Tibial nerve (tissue), 4 donors: ENCODE results near the gene SDR42E2. TPM values are rescaled to one million over a fixed set of nuclear protein-coding genes. Genes with fewer than 3 reads are reported as not detected.
A peak's percentile ranks its signal among the peaks of the same experiment; 100 is the strongest.

Experiments
- DNase-seq, 2 donors: peaks; one replicate each; pipeline ENCODE4 v3.0.0-alpha.2; 2019; ENCODE audit warnings: low spot score in 2 of 2
- H3K27ac ChIP-seq, 4 donors: fragments of 200-600 bp; sonication (generic) in 3 of 4; one replicate each; pipeline ENCODE4 v1.5.1; 2017 to 2019; ENCODE audit warnings: mild to moderate bottlenecking in 1 of 4
- H3K27me3 ChIP-seq, 2 donors: fragments of 200-600 bp; sonication (generic) in 1 of 2; one replicate each; pipeline versions ENCODE4 v1.5.1 to v1.6.0; 2017 to 2019
- H3K36me3 ChIP-seq, 3 donors: fragments of 200-600 bp; sonication (generic); one replicate each; pipeline ENCODE4 v1.5.1; 2018 to 2019
- H3K4me1 ChIP-seq, 4 donors: fragments of 200-600 bp; sonication (generic) in 3 of 4; one replicate each; pipeline ENCODE4 v1.5.1; 2017 to 2019
- H3K4me3 ChIP-seq, 4 donors: fragments of 200-600 bp; sonication (generic) in 3 of 4; one replicate each; pipeline ENCODE4 v1.5.1; 2017 to 2019; ENCODE audit warnings: mild to moderate bottlenecking in 1 of 4, moderate library complexity in 1 of 4
- H3K9me3 ChIP-seq, 4 donors: fragments of 200-600 bp; sonication (generic) in 3 of 4; one replicate each; pipeline ENCODE4 v1.5.1; 2017 to 2019
- CTCF ChIP-seq, 5 experiments: fragments of 200-600 bp in 3 of 5; fragments of 450-650 bp in 2 of 5; sonication (generic) in 3 of 5; IDR thresholded peaks; one replicate each; pipeline ENCODE4 v1.5.1; 2016 to 2019; ENCODE audit warnings: antibody characterized with exemption in 5 of 5, mild to moderate bottlenecking in 3 of 5, moderate library complexity in 2 of 5
- EP300 ChIP-seq, 2 donors: sonication (generic); formaldehyde crosslinking; IDR thresholded peaks; one replicate each; pipeline ENCODE4 v1.6.1; 2017; ENCODE audit warnings: antibody characterized with exemption in 2 of 2, mild to moderate bottlenecking in 1 of 2
- POLR2A ChIP-seq, 2 donors: fragments of 450-650 bp; IDR thresholded peaks; one replicate each; pipeline ENCODE4 v1.6.1; 2017; ENCODE audit warnings: antibody characterized with exemption in 2 of 2, mild to moderate bottlenecking in 2 of 2, moderate library complexity in 2 of 2
- WGBS, 2 donors: methylation state at CpG; one replicate each; pipeline ENCODE4 v1.1.5; 2018; 5-methylcytosine and 5-hydroxymethylcytosine counted together
- total RNA-seq, 4 donors: library from RNA; depleted of rRNA; stranded (reverse); fragments of >200 nt; gene quantifications; one replicate each; pipeline ENCODE4 v1.1.0, GENCODE V29; 2016

SDR42E2 gene
- total RNA-seq, 4 donors from 2014 or later = not detected

- peak overlapping the region; percentile 43 to 76 (median 63) for H3K4me3 ChIP-seq
- whole genome bisulfite sequencing, 2 donors = 3 to 6% methylated on average over 18 of the region's 18 CpGs
- no peaks in the 10 kb centered on the region for H3K36me3 ChIP-seq
- no peak for TF ChIP-seq POLR2A (IDR thresholded peaks at IDR 0.05)
- no peak for TF ChIP-seq EP300 (IDR thresholded peaks at IDR 0.05)
- no peak for TF ChIP-seq CTCF (IDR thresholded peaks at IDR 0.05)
- no peaks in the 10 kb centered on the region for H3K9me3 ChIP-seq
- no peaks in the 10 kb centered on the region for H3K27me3 ChIP-seq
- peak; percentile 48 to 55 for DNase-seq
- H3K27ac ChIP-seq = peak overlapping the region; percentile 93 to 99 (median 96)
- peaks cover 0 to 41% (median 31%) of the 10 kb centered on the region in 4 donors for H3K4me1 ChIP-seq
Measured at GRCh38 chr16:22189473-22190080, 27.3 kb downstream of the SDR42E2 start.

- Histone ChIP-seq H3K4me3 (peak overlapping the region; percentile 43 to 76 (median 63)), H3K36me3 (no peaks in the 10 kb centered on the region), H3K27ac (peak overlapping the region; percentile 93 to 99 (median 96)), H3K27me3 (no peaks in the 10 kb centered on the region), H3K4me1 (peaks cover 0 to 43% (median 31%) of the 10 kb centered on the region in 4 donors), H3K9me3 (no peaks in the 10 kb centered on the region)
- peak; percentile 39 to 87 for TF ChIP-seq POLR2A (IDR thresholded peaks at IDR 0.05)
- TF ChIP-seq CTCF (IDR thresholded peaks at IDR 0.05) = peak in 1 of 5 experiments; percentile 31
- peak; percentile 45 to 90 for TF ChIP-seq EP300 (IDR thresholded peaks at IDR 0.05)
- peak; percentile 100 for DNase-seq
- WGBS, 2 donors = 0% methylated on average over 42 to 48 of the region's 72 CpGs
Measured at GRCh38 chr16:22190081-22190775, 27.9 kb downstream of the SDR42E2 start.

- TF ChIP-seq EP300 (IDR thresholded peaks at IDR 0.05) (peak; percentile 33 to 99), CTCF (IDR thresholded peaks at IDR 0.05) (peak in 2 of 5 experiments; percentile 26 to 29), POLR2A (IDR thresholded peaks at IDR 0.05) (peak; percentile 83 to 98)
- H3K27ac ChIP-seq = peak overlapping the region; percentile 93 to 99 (median 96)
- WGBS, 2 donors = 1% methylated on average over 43 of the region's 43 CpGs
- peaks cover 0 to 46% (median 33%) of the 10 kb centered on the region in 4 donors for H3K4me1 ChIP-seq
- no peaks in the 10 kb centered on the region for H3K27me3 ChIP-seq
- peak overlapping the region; percentile 26 to 62 (median 54) for H3K4me3 ChIP-seq
- no peaks in the 10 kb centered on the region for H3K36me3 ChIP-seq
- no peaks in the 10 kb centered on the region for H3K9me3 ChIP-seq
- peak; percentile 100 for DNase-seq
Measured at GRCh38 chr16:22190776-22191531, 28.6 kb downstream of the SDR42E2 start.

- peak overlapping the region; percentile 26 to 62 (median 54) for H3K4me3 ChIP-seq
- TF ChIP-seq POLR2A (IDR thresholded peaks at IDR 0.05) (no peak), CTCF (IDR thresholded peaks at IDR 0.05) (no peak), EP300 (IDR thresholded peaks at IDR 0.05) (no peak)
- no peak for DNase-seq
- H3K36me3 ChIP-seq = no peaks in the 10 kb centered on the region
- H3K9me3 ChIP-seq = no peaks in the 10 kb centered on the region
- H3K4me1 ChIP-seq = peaks cover 0 to 52% (median 33%) of the 10 kb centered on the region in 4 donors
- 15 to 18% methylated on average over 9 of the region's 9 CpGs for WGBS, 2 donors
- peak overlapping the region; percentile 93 to 99 (median 96) for H3K27ac ChIP-seq
- no peaks in the 10 kb centered on the region for H3K27me3 ChIP-seq
Measured at GRCh38 chr16:22191532-22192260, 29.4 kb downstream of the SDR42E2 start.
